H1 (cell line): Measurements from ENCODE around the gene UBE2E3.

Experiments
- BRCA1 ChIP-seq: IDR thresholded peaks from 2 replicates; pipeline ENCODE4 v1.6.1; 2012; ENCODE audit warnings: low read depth, low read length, improper control_type of control experiment
- CTCF ChIP-seq, 3 experiments: IDR thresholded peaks; 1 replicate in 2 of 3; 2 replicates in 1 of 3; pipeline versions ENCODE4 v1.5.1 to v1.6.1; 2011; ENCODE audit warnings: low read length in 3 of 3, mild to moderate bottlenecking in 3 of 3, inconsistent platforms in 2 of 3, low read depth in 1 of 3, moderate library complexity in 1 of 3; ENCODE audit not compliant: insufficient read depth in 1 of 3; ENCODE audit errors: control extremely low read depth in 1 of 3
- GTF2F1 ChIP-seq: IDR thresholded peaks from 2 replicates; pipeline ENCODE4 v1.6.1; 2012; ENCODE audit warnings: low read depth, low read length, improper control_type of control experiment, borderline replicate concordance
- HDAC2 ChIP-seq, 2 experiments: fragments of 300-600 bp in 1 of 2; sonication (generic) in 1 of 2; IDR thresholded peaks; 2 replicates each; pipeline ENCODE4 v1.6.1; 2011 to 2012; ENCODE audit warnings: low read depth in 2 of 2, low read length in 2 of 2, mild to moderate bottlenecking in 2 of 2, moderate library complexity in 2 of 2, borderline replicate concordance in 1 of 2, inconsistent platforms in 1 of 2
- KDM1A ChIP-seq: fragments of 200-600, 300-600 bp; sonication (generic); IDR thresholded peaks from 2 replicates; pipeline ENCODE4 v1.7.1; 2016; ENCODE audit warnings: mild to moderate bottlenecking, low read length, borderline replicate concordance
- MAFK ChIP-seq: IDR thresholded peaks from 2 replicates; pipeline ENCODE4 v1.6.1; 2012; ENCODE audit warnings: low read depth, mild to moderate bottlenecking, improper control_type of control experiment, low read length
- POLR2A ChIP-seq, 2 experiments: IDR thresholded peaks; 1 replicate in 1 of 2; 2 replicates in 1 of 2; pipeline ENCODE4 v1.6.1; 2011; ENCODE audit warnings: low read depth in 2 of 2, low read length in 2 of 2, mild to moderate bottlenecking in 2 of 2; ENCODE audit errors: control extremely low read depth in 1 of 2
- SAP30 ChIP-seq: fragments of 300-600 bp; sonication (generic); IDR thresholded peaks from 2 replicates; pipeline ENCODE4 v1.7.1; 2012; ENCODE audit warnings: low read length, moderate library complexity, mild to moderate bottlenecking, inconsistent platforms; ENCODE audit not compliant: insufficient read depth, insufficient replicate concordance
- SP1 ChIP-seq: IDR thresholded peaks from 2 replicates; pipeline ENCODE4 v1.6.1; 2011; ENCODE audit warnings: low read depth, low read length

GRCh38 chr2:180944372-180944771, 36.0 kb upstream of the UBE2E3 start:
- TF ChIP-seq GTF2F1 (no peak), CTCF (IDR thresholded peaks at IDR 0.05; ENCODE audit: control extremely low read depth in 1 of 3, insufficient read depth in 1 of 3, low read depth in 1 of 3, low read length in 3 of 3) (no peak), SP1 (no peak), POLR2A (IDR thresholded peaks at IDR 0.05; ENCODE audit: control extremely low read depth in 1 of 2, low read depth in 2 of 2, low read length in 2 of 2) (no peak), HDAC2 (IDR thresholded peaks at IDR 0.05; ENCODE audit: borderline replicate concordance in 1 of 2, low read depth in 2 of 2, low read length in 2 of 2) (no peak), KDM1A (no peak), SAP30 (no peak), MAFK (no peak), BRCA1 (no peak)
